ENCODE measurements around the gene ARPC2. TPM values are rescaled to one million over a fixed set of nuclear protein-coding genes. Genes with fewer than 3 reads are reported as not detected.
"Not testable (repeated sequence)": the region's sequence is repeated elsewhere in the genome, so short reads cannot be mapped to it uniquely, and the experiment has no call there.

ARPC2 gene
- total RNA-seq (2014; rRNA removed; shearing (Covaris generic)) = 231 and 247 TPM in 2 replicates
- polyA plus RNA-seq (2014; cell fraction: nucleus; rRNA removed) = 218 and 227 TPM in 2 replicates

DNA sequence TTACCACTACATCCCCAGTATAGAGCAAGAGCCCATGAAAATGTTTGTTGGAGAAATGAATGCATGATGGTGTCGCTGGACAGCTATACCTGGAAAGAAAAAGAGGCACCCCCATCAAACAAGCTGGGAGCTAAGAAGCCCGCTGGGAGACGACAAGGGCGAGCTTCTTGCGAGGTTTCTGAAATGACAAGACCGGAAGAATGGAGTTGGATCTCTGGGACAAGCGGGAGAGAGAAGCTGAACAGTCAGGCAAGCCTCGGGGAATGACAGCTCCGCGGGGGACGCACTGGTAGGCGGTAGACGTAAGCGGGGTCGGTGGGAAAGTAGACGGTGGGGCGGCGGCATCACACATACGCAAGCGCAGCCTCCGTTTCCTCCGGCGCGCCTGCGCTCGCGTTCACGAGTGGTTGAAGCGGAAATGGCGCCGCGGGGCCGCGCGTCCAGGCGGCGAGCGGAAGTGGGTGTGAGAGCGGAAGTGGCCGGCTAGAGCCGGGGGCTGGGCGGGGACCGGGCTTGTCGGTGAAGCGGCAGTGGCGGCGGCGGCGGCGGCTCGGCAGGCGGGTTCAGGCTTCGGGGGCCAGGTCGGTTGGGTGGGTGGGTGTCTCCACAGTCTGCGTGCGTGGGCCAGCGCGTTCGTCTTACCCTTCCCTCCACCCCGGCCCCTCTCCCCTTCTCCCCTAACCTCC, at the start of gene ARPC2:
TSS of gene ARPC2 (plus strand) at position 516 of the 686 bp plus-strand sequence. CDS start 282 bp downstream, outside the sequence.
- peak; percentile 86 for DNase-seq (ENCODE audit: extremely low read depth, low read depth)

DNA sequence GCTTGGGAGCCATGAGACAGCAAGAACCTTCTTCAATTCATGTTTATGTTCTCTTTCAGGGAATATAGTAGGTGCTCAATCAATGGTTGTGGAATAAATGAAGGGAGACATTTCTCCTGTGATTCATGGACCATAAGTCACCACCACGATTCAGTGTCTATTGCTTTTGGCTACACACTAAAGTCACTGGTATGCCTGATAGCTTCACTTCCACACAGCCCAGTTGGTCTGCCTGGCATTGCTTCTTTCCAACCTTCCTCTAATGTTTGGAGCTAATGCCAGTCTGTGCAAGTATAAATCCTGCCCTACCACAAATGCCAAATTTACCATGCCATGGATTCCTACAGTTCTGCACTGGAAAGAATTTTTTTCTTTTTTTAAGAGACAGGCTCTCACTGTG, 49.0 kb upstream of the ARPC2 start:
- DNase-seq (ENCODE audit: extremely low read depth, low read depth) = no peak

DNA sequence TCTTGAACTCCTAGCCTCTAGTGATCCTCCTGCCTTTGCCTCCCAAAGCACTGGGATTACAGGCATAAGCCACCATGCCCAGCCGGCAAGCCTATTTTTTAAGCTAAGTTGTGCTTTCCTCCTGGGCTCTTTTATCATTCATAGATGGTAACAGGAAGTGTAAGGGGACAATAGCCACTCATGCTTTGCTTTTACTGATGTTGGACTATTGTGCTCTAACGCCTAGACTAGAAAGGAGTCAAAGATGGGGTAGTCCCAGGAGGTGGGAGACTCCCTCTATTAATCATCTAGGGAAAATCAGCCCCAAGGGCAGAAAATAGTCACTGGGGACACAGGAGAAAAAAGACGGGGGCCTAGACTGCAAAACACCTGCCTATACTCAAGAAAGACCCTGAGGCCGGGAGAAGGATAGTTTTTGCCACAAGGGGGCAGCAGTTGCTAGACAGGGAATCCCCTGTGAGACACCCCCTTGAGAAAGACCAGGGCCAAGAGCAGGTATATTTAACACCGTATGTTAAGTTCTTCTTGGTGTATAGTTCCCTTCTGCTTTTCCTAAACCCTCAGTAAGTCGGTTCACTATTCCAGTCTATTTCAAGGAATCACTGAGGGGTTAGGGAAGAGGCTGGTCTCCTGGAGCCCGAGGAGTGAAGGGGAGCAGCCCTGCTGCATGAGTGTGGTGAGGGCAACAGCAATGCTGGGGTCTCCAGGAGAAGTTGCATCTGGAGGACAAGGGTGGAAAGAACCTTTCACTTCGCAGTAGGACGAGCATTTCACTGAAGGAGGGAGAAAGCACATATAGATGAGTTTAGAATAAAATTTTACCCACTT, 48.1 kb upstream of the ARPC2 start:
- peak; percentile 46 for DNase-seq (ENCODE audit: extremely low read depth, low read depth)

DNA sequence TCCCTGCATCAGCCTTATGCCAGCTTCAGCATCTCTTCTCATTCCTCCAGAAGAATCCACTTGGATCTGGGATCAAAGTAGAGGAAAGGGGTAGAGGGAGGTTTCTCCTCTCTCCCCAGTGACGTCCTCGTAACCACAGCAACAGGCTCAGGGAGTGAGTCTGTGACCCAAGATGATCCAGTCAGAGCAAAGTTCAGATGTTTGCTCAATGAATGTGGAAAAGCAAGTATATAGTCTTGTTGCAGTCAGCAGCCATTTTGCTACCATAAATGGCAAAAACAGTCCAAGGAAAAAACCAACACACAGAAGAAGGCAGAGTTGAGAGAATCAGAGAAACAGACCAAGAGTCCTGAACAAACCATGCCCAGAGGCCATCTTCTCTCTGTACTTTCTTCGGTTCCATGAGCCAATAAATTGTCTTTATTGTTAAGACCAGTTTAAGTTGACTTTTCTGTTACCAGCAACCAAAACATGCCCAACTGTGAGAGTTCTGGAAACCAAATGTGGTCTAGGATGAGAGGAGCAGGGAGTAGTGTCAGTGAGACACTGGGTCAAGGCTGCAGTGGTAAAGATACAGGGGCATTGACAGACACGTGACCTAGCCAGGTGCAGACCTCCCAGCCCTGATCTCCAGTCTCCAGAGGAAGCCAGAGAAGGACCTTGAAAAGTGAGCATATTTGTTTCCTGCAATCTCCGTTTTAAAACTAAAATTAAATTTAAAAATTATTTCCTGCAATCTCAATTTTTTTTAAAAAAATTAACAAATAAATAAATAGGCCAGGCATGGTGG, 47.0 kb upstream of the ARPC2 start:
- DNase-seq (ENCODE audit: extremely low read depth, low read depth) = no peak

DNA sequence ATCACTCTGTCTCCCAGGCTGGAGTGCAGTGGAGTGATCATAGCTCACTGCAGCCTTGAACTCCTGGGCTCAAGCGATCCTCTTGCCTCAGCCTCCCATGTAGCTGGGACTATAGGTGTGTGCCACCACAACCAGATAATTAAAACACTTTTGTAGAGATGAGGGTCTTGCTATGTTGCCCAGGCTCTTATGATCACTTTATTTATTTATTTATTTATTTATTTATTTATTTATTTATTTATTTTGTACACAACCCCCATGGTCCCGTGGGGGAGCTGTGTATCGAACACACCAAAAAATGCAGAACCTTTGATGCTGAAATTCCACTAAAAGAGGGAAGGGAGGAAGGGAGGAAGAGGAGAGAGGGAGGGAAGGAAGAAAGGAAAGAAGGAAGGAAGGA, 45.2 kb upstream of the ARPC2 start:
- not testable (repeated sequence) for DNase-seq (ENCODE audit: extremely low read depth, low read depth)

DNA sequence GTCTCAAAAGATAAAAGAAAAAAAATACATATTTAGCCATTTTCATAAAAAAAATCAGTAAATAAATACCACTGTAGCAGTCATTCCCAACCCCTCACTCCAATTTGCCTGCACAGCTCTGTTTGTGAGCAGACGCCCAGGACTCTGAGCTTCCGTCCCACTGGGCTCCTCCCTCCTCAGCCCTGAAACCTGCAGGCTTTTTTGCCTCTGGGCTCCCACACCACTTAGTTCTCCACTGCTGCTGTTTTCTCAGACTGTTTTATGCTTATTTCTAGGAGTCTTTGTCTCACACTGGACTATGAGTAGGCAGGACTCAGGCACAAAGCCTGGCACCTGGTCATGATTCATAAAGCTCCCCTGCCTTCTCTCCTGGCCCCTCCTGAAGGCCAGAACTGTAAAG, 44.1 kb upstream of the ARPC2 start:
- DNase-seq (ENCODE audit: extremely low read depth, low read depth) = no peak

DNA sequence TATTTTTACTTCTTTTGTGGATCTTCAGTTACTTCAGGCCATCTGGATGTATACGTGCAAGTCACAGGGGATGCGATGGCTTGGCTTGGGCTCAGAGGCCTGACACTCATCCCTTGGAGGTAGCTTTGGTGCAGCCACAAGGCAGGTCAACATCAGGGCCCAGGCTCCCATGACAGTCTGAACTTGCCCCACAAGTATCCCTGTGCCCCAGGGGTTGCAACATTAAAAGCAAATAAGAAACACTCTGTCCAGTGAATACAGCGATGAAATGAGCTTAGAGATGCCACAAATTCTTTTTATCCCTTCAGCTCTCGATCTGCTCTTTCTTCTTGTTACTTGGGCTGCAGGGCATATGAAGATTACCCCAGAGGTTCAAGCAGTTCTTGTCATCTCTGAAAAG, 37.2 kb upstream of the ARPC2 start:
- DNase-seq (ENCODE audit: extremely low read depth, low read depth) = no peak

DNA sequence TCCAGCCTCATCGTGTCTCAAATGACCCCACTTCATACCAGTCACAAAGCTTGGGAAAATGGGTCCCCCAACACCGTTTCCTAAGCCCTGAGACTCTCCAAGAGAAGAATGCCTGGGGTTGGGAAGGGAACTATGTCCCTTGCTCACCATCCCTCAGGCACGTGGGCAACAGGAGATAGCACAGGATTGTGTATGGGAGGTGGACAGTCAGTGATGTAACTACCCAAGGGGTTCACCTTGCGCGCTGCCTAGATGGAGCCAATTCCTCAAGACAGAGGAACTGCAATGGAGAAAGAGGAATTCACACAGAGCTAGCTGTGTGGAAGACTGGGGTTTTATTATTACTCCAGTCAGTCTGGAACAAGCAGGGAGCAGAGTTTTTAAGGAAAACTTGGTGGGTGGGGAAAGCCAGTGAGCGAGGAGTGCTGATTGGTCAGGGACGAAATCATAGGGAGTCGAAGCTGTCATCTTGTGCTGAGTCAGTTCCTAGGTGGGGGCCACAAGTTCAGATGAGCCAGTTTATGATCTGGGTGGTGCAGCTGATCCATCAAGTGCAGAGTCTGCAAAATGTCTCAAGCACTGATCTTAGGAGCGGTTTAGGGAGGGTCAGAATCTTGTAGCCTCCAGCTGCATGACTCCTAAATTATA, 36.4 kb upstream of the ARPC2 start:
- DNase-seq (ENCODE audit: extremely low read depth, low read depth) = no peak

DNA sequence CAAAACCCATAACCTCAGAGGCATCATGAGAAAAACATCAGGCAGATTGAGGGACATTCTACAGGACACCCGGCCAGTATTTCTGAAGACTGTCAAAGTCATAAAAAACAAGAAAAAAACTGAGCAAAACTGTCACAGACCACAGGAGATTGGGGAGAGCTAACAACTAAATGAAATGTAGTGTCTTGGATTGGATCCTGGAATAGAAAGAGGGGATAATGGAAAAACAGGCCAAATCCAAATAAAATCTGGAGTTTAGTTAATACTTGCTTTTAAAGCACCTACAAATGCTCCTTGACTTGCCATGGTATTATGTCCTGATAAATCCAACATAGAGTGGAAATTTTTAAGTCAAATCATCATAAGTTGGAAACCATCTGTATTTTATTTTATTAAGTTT, 32.7 kb upstream of the ARPC2 start:
- no peak for DNase-seq (ENCODE audit: extremely low read depth, low read depth)

DNA sequence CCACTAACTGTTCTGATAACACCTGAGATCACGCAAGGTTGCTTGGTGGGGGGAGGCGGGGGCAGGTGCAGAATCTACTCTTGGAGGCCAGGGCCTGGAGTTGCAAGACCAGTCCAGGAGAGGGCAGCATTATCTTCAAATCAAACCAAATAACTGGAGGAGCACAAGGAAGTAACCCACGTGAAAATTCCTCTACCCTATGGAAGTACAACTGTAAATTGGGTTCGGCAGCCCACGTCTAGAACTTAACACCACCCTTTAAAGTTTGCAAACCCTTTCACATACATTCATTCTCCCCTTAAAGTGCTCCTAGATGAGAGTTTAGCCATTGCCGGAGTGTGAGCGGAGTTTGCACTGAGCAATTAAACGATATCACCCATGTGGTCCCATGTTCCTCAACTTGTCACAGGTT, 30.6 kb upstream of the ARPC2 start:
- peak; percentile 65 for DNase-seq (ENCODE audit: extremely low read depth, low read depth)

DNA sequence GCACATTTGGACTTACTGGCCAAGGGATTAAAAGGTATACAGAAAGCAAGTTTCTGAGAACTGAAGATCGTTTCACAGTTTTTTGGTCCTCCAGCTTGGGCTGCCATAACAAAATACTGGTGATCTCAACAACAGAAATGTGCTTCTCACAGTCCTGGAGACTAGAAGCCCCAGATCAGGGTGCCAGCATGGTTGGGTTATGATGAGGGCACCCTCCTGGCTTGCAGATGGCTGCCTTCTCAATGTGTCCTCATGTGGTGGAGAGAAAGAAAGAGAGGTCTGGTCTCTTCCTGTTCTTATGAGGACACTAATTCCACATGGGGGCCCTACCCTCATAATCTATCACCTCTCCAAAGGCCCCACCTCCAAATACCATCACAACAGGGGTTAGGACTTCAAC, 30.1 kb upstream of the ARPC2 start:
- no peak for DNase-seq (ENCODE audit: extremely low read depth, low read depth)

DNA sequence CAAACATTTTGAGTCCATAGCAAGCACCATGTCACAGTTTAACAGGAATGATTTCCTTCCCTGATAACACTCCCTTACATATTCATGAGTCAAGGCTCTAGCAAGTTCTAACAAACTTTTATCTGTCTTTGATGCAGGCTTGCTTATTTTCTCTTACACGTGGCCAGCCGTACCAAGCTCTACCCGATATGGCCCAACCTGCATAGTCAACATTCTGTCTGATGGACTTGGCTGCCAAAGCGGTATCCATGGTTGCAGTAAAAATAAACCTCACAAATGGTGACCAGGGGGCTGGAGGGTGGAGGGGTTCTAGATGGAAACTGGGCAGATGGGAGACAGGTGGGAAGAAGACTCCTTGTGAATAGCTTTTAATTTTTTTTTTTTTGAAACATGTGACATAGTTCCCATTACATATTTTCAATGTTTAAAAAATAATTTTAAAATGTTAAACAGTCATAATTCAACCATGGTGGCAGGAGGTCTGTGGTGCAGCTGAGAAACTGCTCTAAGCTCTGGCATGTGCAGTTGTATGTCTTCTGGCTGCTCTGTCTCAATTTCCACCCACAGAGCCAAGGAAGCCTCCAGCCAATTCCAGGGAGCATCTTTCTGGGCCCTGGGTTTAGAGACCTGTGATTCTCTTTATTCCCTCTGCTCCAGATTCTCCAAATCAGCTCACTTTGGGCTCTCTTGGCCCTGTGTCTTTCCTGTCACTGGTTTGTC, 29.5 kb upstream of the ARPC2 start:
- DNase-seq (ENCODE audit: extremely low read depth, low read depth) = no peak

DNA sequence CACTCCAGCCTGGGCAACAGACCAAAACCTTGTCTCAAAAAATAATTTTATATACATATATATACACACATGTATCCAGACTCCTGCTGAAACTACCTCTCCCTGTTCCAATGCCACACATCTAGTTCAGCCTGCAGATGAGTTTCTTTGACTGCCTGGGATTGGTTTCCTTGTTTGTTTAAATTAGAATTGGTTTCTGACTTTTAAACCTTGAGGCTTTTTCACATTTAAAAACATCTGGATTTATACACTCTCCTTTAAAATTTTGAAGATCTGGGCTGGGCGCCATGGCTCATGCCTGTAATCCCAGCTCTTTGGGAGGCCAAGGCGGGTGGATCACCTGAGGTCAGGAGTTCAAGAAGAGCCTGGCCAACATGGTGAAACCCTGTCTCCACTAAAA, 28.5 kb upstream of the ARPC2 start:
- no peak for DNase-seq (ENCODE audit: extremely low read depth, low read depth)

DNA sequence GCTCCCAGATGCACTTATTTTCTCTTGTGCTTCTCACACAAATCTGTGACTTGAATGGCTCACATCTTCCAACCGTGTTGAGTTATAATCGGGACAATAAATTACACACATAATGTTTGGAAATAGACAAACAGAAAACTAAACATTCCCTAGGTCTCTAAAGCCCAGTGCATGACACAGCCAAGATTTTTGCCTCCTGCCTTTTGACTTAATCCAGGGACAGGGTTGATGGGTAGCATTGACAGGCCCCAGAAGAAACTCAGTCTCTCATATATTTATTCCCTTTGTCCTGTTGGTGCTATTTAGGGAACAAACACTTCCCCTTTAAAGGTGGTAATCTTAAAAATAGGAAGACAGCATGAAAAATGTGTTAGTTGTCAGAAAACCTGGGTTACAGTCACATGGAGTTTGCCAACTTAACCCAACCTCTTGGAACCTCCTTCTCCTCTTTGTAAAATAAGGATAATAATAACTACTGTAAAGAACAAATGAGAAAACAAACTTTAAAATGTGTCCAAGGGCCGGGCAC, 24.0 kb upstream of the ARPC2 start:
- no peak for DNase-seq (ENCODE audit: extremely low read depth, low read depth)

DNA sequence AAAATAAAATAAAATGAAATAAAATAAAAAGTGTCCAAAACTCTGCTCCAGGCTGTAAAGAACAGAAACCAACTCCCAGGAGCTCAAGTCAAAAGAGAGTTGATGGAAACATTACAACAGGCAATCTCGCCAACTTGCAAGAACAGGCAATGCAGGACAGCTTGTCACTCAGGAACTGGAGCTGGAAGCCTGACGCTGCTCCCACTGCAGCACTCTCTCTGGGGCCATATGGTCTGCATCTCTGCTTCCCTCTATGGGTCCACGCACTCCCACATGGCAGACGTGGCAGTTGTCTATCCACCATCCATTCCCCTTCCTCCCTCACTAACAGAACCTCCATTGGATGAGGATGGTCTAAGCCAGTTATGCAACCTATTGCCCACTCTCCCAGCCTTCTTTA, 23.3 kb upstream of the ARPC2 start:
- DNase-seq (ENCODE audit: extremely low read depth, low read depth) = no peak

DNA sequence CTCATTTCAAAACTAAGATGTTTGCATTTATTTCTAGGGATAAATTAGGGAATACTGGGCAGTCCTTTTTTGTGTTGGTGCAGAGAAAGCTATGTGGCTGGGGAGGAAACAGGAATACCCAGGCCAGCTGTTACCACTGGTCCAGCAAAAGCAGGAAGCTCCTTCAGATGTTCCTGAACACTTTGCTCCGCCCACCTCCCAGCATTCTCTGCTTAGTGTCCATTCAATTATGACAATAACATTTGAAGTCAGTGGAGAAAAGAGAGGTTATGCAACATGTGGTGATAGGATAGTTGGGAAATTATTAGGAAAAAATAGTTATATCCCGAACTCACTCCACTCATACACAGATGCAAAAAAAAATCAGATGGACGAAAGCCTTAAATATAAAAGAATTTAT, 22.1 kb upstream of the ARPC2 start:
- DNase-seq (ENCODE audit: extremely low read depth, low read depth) = no peak

DNA sequence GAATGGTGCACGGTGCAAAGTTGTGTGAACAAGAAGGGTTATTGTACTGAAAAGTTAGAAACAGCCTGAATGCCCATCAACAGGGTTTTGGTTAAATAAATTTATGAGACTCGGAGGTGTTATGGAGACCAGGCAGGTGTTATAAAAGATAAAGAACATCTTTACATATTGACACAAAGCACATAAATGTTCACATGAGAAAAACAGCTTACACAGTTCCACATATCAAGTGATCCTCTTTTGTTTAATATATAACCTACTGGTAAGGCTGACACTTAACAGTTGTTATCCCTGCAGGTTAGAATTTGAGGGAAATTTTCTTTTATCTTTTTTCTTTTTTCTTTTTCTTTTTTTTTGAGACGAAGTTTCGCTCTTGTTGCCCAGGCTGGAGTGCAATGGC, 20.0 kb upstream of the ARPC2 start:
- DNase-seq (ENCODE audit: extremely low read depth, low read depth) = no peak

DNA sequence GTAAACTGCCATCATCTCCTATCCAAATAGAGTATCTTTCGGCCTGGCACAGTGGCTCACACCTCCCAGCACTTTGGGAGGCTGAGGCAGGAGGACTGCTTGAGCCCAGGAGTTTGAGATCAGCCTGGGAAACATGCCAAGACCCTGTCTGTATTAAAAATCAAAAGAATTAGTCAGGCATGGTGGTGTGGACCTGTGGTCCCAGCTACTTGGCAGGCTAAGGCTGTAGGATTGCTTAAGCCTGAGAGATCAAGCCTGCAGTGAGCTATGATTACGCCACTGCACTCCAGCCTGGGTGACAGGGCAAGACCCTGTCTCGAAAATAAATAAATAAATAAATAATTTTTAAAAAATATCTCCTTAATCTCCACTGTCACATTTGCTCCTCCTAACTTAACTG, 14.7 kb upstream of the ARPC2 start:
- no peak for DNase-seq (ENCODE audit: extremely low read depth, low read depth)

DNA sequence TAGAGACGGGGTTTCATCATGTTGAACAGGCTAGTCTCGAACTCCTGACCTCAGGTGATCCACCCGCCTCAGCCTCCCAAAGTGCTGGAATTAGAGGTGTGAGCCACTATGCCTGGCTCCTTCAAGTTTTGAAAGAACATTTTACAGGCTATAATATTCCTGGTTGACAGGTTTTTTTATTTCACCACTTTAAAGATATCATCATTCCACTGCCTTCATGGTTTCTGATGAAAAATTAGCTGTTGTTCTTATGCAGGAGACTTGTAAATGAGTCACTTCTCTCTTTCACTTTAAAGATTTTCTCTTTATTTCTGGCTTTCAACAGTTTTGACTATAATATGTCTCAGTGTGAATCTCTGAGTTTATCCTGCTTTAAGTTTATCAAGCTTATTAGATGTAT, 7.9 kb upstream of the ARPC2 start:
- DNase-seq (ENCODE audit: extremely low read depth, low read depth) = no peak

DNA sequence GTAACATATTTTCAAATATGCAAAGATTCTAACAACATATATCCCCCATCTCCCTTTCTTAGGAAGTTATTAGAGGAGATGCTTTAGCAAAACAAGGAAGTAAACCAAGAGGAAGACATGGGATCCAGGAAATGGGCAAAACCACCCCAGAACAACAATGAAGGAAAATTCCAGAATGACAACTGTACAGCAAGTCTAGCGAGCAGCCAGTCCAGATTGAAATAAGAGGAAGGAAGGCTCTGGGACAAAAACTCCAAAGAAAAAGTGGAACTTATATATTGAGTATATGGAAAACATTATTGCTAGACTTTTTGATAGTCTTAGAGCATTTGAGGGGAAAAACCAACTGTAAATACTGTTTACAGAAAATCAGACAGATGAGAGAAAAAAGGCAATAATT, 2.9 kb upstream of the ARPC2 start:
- no peak for DNase-seq (ENCODE audit: extremely low read depth, low read depth)
